Activated T-helper 1 cell treated with anti-CD3 and anti-CD28 coated beads, Interleukin-12 subunit alpha, Interleukin-12 subunit beta, Interleukin-2, Interleukin-4 antibody, amounts not matched to agents 30 ng/mL and 10 ng/mL and 1 ng/mL, durations not matched to agents 14 hours and 24 hours and 36 hours (primary cell): ENCODE measurements around the gene TPM1. TPM values are rescaled to one million over a fixed set of nuclear protein-coding genes. Genes with fewer than 3 reads are reported as not detected.

Source experiments
- DNase-seq: peaks from one replicate; pipeline ENCODE4 v3.0.0; 2021; ENCODE audit warnings: low spot score
- H3K27ac Mint-ChIP-seq: one replicate; pipeline ENCODE4 v1.8.0; 2021; ENCODE audit warnings: mild to moderate bottlenecking, mixed read lengths
- H3K27me3 Mint-ChIP-seq: one replicate; pipeline ENCODE4 v1.8.0; 2022; ENCODE audit warnings: mild to moderate bottlenecking, moderate library complexity, mixed read lengths; ENCODE audit not compliant: insufficient read depth
- H3K36me3 Mint-ChIP-seq: one replicate; pipeline ENCODE4 v1.8.0; 2021; ENCODE audit warnings: low read depth, mixed read lengths
- H3K4me1 Mint-ChIP-seq: one replicate; pipeline ENCODE4 v1.8.0; 2021; ENCODE audit warnings: low read depth, mixed read lengths
- H3K4me3 Mint-ChIP-seq: one replicate; pipeline ENCODE4 v1.8.0; 2021; ENCODE audit warnings: mild to moderate bottlenecking, moderate library complexity, mixed read lengths
- H3K9me3 Mint-ChIP-seq: one replicate; pipeline ENCODE4 v1.8.0; 2021; ENCODE audit warnings: mixed read lengths
- intact Hi-C: fragments of 100-400 bp; cut with micrococcal nuclease; formaldehyde crosslinking; loops from one replicate; pipeline ENCODE4 v1.15.1; 2024
- total RNA-seq: library from RNA; stranded (reverse); gene quantifications from 2 replicates; pipeline ENCODE4 v1.2.3, GENCODE V29; 2022

The TPM1 gene
- total RNA-seq, 1 donor from 2014 or later, result 9.3 TPM

- Mint-ChIP-seq H3K27ac (no peak overlapping the region), H3K36me3 (no peaks in the 10 kb centered on the region), H3K4me1 (no peaks in the 10 kb centered on the region), H3K27me3 (peaks cover 10% of the 10 kb centered on the region), H3K4me3 (no peak overlapping the region), H3K9me3 (no peaks in the 10 kb centered on the region)
- DNase-seq, result no peak
- intact Hi-C loops, result no loop called here
Measured at GRCh38 chr15:63022181-63022580, 20.4 kb upstream of the TPM1 start.

GRCh38 chr15:63022663-63023062 lies 19.9 kb upstream of the TPM1 start:
- H3K27ac Mint-ChIP-seq, result no peak overlapping the region
- intact Hi-C loops, result no loop called here
- no peaks in the 10 kb centered on the region for H3K36me3 Mint-ChIP-seq

GRCh38 chr15:63023351-63023945 lies 19.1 kb upstream of the TPM1 start:
- no peak overlapping the region for H3K4me3 Mint-ChIP-seq
- H3K9me3 Mint-ChIP-seq, result no peaks in the 10 kb centered on the region
- no peaks in the 10 kb centered on the region for H3K36me3 Mint-ChIP-seq
- no peak overlapping the region for H3K27ac Mint-ChIP-seq
- H3K4me1 Mint-ChIP-seq, result no peaks in the 10 kb centered on the region
- intact Hi-C loops, result no loop called here
- DNase-seq, result no peak
- peaks cover 7% of the 10 kb centered on the region for H3K27me3 Mint-ChIP-seq

More at GRCh38 chr15:63022663-63023062, 19.9 kb upstream of the TPM1 start:
- Mint-ChIP-seq H3K4me3 (no peak overlapping the region), H3K4me1 (no peaks in the 10 kb centered on the region), H3K9me3 (no peaks in the 10 kb centered on the region), H3K27me3 (peaks cover 9% of the 10 kb centered on the region)
- no peak for DNase-seq

- Mint-ChIP-seq H3K9me3 (no peaks in the 10 kb centered on the region), H3K27me3 (peaks cover 7% of the 10 kb centered on the region), H3K27ac (no peak overlapping the region), H3K4me1 (no peaks in the 10 kb centered on the region), H3K4me3 (no peak overlapping the region), H3K36me3 (no peaks in the 10 kb centered on the region)
- no peak for DNase-seq
- intact Hi-C loops, result no loop called here
Measured at GRCh38 chr15:63025460-63025859, 17.1 kb upstream of the TPM1 start.

- no peaks in the 10 kb centered on the region for H3K9me3 Mint-ChIP-seq
- H3K4me1 Mint-ChIP-seq, result no peaks in the 10 kb centered on the region
- H3K36me3 Mint-ChIP-seq, result no peaks in the 10 kb centered on the region
- H3K27ac Mint-ChIP-seq, result no peak overlapping the region
- DNase-seq, result no peak
- H3K4me3 Mint-ChIP-seq, result no peak overlapping the region
- intact Hi-C loops, result no loop called here
- H3K27me3 Mint-ChIP-seq, result peaks cover 7% of the 10 kb centered on the region
Measured at GRCh38 chr15:63027646-63028045, 14.9 kb upstream of the TPM1 start.

GRCh38 chr15:63028442-63029110 lies 14.0 kb upstream of the TPM1 start:
- Mint-ChIP-seq H3K36me3 (no peaks in the 10 kb centered on the region), H3K9me3 (no peaks in the 10 kb centered on the region), H3K27ac (no peak overlapping the region), H3K4me3 (no peak overlapping the region), H3K27me3 (peaks cover 2% of the 10 kb centered on the region), H3K4me1 (no peaks in the 10 kb centered on the region)
- DNase-seq, result no peak
- intact Hi-C loops, result no loop called here

GRCh38 chr15:63029676-63030075 lies 12.9 kb upstream of the TPM1 start:
- no peak for DNase-seq
- Mint-ChIP-seq H3K27ac (no peak overlapping the region), H3K27me3 (peaks cover 2% of the 10 kb centered on the region), H3K36me3 (no peaks in the 10 kb centered on the region), H3K4me3 (no peak overlapping the region), H3K9me3 (no peaks in the 10 kb centered on the region), H3K4me1 (no peaks in the 10 kb centered on the region)
- intact Hi-C loops, result no loop called here

- intact Hi-C loops, result no loop called here
- Mint-ChIP-seq H3K36me3 (no peaks in the 10 kb centered on the region), H3K27me3 (peaks cover 5% of the 10 kb centered on the region), H3K9me3 (no peaks in the 10 kb centered on the region), H3K27ac (no peak overlapping the region), H3K4me1 (no peaks in the 10 kb centered on the region), H3K4me3 (no peak overlapping the region)
- no peak for DNase-seq
Measured at GRCh38 chr15:63030101-63030551, 12.4 kb upstream of the TPM1 start.

DNA sequence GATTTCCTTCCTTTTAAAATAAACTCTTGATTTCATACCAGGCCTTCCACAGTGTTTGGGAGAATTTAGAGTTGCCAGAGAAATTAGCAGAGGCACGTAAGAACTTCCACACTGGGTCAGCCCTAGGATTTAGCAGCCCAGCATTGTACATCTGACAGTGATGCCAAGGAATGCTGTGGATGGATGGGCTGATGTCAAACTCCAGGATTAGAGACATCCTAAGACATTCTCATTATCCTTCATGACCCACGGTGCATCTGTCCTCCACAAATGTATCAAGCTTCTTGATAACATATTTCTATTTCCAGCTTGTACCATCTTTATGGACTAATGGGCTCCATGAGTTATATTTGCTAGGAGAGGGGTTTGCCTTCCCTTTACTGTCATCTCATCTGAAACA lies 8.0 kb upstream of the TPM1 start:
- no peaks in the 10 kb centered on the region for H3K9me3 Mint-ChIP-seq
- no peak overlapping the region for H3K27ac Mint-ChIP-seq
- no peak overlapping the region for H3K4me3 Mint-ChIP-seq
- H3K27me3 Mint-ChIP-seq, result peaks cover 21% of the 10 kb centered on the region
- no peak for DNase-seq
- intact Hi-C loops, result no loop called here
- no peaks in the 10 kb centered on the region for H3K36me3 Mint-ChIP-seq
- no peaks in the 10 kb centered on the region for H3K4me1 Mint-ChIP-seq

DNA sequence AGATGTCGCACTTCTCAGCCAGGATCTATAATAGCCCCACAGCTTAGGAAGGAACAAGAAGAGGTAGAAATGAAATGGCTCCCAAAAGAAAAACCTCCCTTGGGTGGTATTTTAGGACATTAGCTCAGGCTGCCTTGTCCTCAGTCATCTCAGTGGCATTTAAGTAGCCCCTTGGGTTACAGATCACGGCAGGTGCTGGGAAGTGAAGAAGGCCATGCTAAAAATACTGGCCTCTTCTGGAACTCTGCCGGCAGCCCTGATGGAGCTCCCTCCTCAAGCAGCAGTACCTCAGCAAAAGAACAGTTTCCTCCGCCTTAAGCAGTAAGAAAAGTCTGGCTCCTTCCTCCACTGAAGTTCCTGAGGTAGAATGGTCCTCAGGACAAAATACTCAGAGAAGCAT lies 7.3 kb upstream of the TPM1 start:
- no peaks in the 10 kb centered on the region for H3K9me3 Mint-ChIP-seq
- no peaks in the 10 kb centered on the region for H3K4me1 Mint-ChIP-seq
- H3K27ac Mint-ChIP-seq, result no peak overlapping the region
- H3K27me3 Mint-ChIP-seq, result peaks cover 28% of the 10 kb centered on the region
- intact Hi-C loops, result no loop called here
- DNase-seq, result no peak
- no peak overlapping the region for H3K4me3 Mint-ChIP-seq
- H3K36me3 Mint-ChIP-seq, result no peaks in the 10 kb centered on the region

DNA sequence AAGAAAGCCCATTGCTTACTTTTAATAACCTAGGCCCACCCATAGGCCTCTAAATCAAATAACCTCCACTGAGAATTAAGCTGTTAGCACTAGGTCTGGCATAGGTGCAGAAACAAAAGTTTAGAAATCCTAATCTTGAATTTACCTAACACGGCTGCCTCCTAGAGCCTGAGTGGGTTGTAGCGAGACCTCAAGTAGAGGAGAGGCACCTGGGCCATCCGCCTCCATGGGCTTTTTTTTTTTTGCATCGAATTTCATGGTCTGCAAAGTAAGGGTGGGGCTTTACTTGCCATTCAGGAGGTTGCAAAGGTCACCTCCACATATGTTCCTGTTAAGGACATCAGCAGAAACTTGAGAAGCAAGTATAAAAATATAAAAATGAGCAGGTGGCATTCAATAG lies 6.6 kb upstream of the TPM1 start:
- Mint-ChIP-seq H3K27me3 (peaks cover 34% of the 10 kb centered on the region), H3K9me3 (no peaks in the 10 kb centered on the region), H3K4me1 (no peaks in the 10 kb centered on the region), H3K36me3 (no peaks in the 10 kb centered on the region), H3K4me3 (no peak overlapping the region), H3K27ac (no peak overlapping the region)
- no peak for DNase-seq
- intact Hi-C loops, result no loop called here

- Mint-ChIP-seq H3K27me3 (peaks cover 47% of the 10 kb centered on the region), H3K4me1 (no peaks in the 10 kb centered on the region)
- no peak for DNase-seq
Measured at GRCh38 chr15:63037976-63038720, 4.4 kb upstream of the TPM1 start.

DNA sequence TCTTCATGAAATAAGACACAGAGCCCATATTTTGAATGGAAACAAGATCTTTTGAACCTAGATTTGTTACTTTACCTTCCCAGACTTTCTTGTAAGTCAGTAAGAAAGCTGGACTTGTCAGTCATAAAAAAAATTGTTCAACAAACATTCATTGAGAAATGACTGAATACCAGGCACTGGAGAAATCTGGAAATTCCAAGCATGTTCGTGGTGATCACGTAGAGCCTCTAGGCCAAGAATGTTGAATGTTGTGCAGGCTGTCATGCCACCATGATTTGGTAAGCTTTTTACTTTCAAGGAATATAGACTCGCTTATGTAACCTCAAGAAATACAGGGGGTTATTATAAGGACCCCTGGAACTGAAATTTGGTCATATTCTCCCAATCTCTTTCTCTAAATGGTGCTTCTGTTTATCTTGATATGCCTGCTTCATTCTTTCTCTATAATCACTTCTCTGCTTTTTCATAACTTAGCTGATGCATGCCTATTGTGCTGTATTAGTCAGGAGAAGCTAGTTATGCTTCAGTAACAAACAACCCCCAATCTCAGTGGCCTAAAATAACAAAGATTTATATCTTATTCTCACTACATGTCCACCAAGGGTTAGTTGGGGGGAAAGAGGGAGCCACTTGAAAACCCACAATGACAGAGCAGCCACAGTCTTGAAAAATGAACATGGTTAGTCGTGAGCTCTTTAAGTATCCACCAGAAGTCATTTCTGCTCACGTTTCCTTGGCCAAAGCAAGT lies 3.4 kb upstream of the TPM1 start:
- H3K36me3 Mint-ChIP-seq, result no peaks in the 10 kb centered on the region
- H3K4me1 Mint-ChIP-seq, result no peaks in the 10 kb centered on the region
- no peak overlapping the region for H3K4me3 Mint-ChIP-seq
- intact Hi-C loops, result no loop called here
- no peak overlapping the region for H3K27ac Mint-ChIP-seq
- DNase-seq, result no peak
- H3K27me3 Mint-ChIP-seq, result peaks cover 55% of the 10 kb centered on the region
- H3K9me3 Mint-ChIP-seq, result no peaks in the 10 kb centered on the region

More at GRCh38 chr15:63037976-63038720, 4.4 kb upstream of the TPM1 start:
- Mint-ChIP-seq H3K27ac (no peak overlapping the region), H3K4me3 (no peak overlapping the region), H3K9me3 (no peaks in the 10 kb centered on the region), H3K36me3 (no peaks in the 10 kb centered on the region)
- intact Hi-C loops, result no loop called here
